ENCODE results near the gene MYO6.

The MYO6 gene

GRCh38 chr6:75830959-75831885, 82.2 kb downstream of the MYO6 start:
- no peak for DNase-seq

GRCh38 chr6:75834447-75834846, 85.4 kb downstream of the MYO6 start:
- no peak for DNase-seq

- no peak for DNase-seq
Observed at GRCh38 chr6:75842191-75842590, 93.2 kb downstream of the MYO6 start.

- no peak for DNase-seq
Observed at GRCh38 chr6:75842732-75843131, 93.7 kb downstream of the MYO6 start.

GRCh38 chr6:75843396-75843795, 94.4 kb downstream of the MYO6 start:
- DNase-seq = no peak

GRCh38 chr6:75848274-75848673, 99.2 kb downstream of the MYO6 start:
- DNase-seq = no peak

GRCh38 chr6:75849329-75850025, 100.4 kb downstream of the MYO6 start:
- no peak for DNase-seq

- no peak for DNase-seq
Observed at GRCh38 chr6:75850026-75850833, 101.2 kb downstream of the MYO6 start.

- no peak for DNase-seq
Observed at GRCh38 chr6:75852721-75853120, 103.7 kb downstream of the MYO6 start.

GRCh38 chr6:75853806-75854205, 104.8 kb downstream of the MYO6 start:
- DNase-seq = no peak

- DNase-seq = no peak
Observed at GRCh38 chr6:75855052-75855451, 106.0 kb downstream of the MYO6 start.

GRCh38 chr6:75856902-75857301, 107.9 kb downstream of the MYO6 start:
- no peak for DNase-seq

- DNase-seq = no peak
Observed at GRCh38 chr6:75863001-75863400, 114.0 kb downstream of the MYO6 start.

GRCh38 chr6:75863784-75864183, 114.7 kb downstream of the MYO6 start:
- DNase-seq = no peak

- no peak for DNase-seq
Observed at GRCh38 chr6:75864446-75864845, 115.4 kb downstream of the MYO6 start.

GRCh38 chr6:75870389-75870788, 121.3 kb downstream of the MYO6 start:
- DNase-seq = no peak

GRCh38 chr6:75874224-75874623, 125.2 kb downstream of the MYO6 start:
- no peak for DNase-seq

GRCh38 chr6:75876152-75876551, 127.1 kb downstream of the MYO6 start:
- DNase-seq = no peak

GRCh38 chr6:75880305-75880704, 131.3 kb downstream of the MYO6 start:
- no peak for DNase-seq

GRCh38 chr6:75882734-75883133, 133.7 kb downstream of the MYO6 start:
- DNase-seq = no peak

GRCh38 chr6:75884822-75885221, 135.8 kb downstream of the MYO6 start:
- no peak for DNase-seq

GRCh38 chr6:75892384-75892783, 143.3 kb downstream of the MYO6 start:
- DNase-seq = no peak

GRCh38 chr6:75893058-75893775, 144.2 kb downstream of the MYO6 start:
- DNase-seq = peak; percentile 16
